PC-9 (cell line): ENCODE measurements around the gene KRTAP10-5.

Experiments used
- EZH2 ChIP-seq: fragments of 200-600 bp; sonication (generic); IDR thresholded peaks from 2 replicates; pipeline ENCODE4 v1.8.0; 2017; ENCODE audit warnings: antibody characterized with exemption, low read depth
- TF ChIP-seq, protein P1 (sequence below): fragments of 200-600 bp; sonication (generic); conservative IDR thresholded peaks from 2 replicates; pipeline ENCODE4 v1.6.1; 2017; ENCODE audit warnings: mixed run types, antibody characterized with exemption, mild to moderate bottlenecking, moderate library complexity

- TF ChIP-seq, protein P1, sequence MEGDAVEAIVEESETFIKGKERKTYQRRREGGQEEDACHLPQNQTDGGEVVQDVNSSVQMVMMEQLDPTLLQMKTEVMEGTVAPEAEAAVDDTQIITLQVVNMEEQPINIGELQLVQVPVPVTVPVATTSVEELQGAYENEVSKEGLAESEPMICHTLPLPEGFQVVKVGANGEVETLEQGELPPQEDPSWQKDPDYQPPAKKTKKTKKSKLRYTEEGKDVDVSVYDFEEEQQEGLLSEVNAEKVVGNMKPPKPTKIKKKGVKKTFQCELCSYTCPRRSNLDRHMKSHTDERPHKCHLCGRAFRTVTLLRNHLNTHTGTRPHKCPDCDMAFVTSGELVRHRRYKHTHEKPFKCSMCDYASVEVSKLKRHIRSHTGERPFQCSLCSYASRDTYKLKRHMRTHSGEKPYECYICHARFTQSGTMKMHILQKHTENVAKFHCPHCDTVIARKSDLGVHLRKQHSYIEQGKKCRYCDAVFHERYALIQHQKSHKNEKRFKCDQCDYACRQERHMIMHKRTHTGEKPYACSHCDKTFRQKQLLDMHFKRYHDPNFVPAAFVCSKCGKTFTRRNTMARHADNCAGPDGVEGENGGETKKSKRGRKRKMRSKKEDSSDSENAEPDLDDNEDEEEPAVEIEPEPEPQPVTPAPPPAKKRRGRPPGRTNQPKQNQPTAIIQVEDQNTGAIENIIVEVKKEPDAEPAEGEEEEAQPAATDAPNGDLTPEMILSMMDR = no peak
- no peak for TF ChIP-seq EZH2
Observed at GRCh38 chr21:44579833-44580144, 615 bp downstream of the KRTAP10-5 start.
